Testis (tissue), 5 donors: ENCODE results near the gene RBM6. TPM values are rescaled to one million over a fixed set of nuclear protein-coding genes. Genes with fewer than 3 reads are reported as not detected.

Experiments used
- DNase-seq: peaks from one replicate; pipeline ENCODE4 v3.0.0-alpha.2; 2019
- H3K27ac ChIP-seq, 2 donors: fragments of 200-600 bp; sonication (generic); one replicate each; pipeline ENCODE4 v1.5.1; 2019
- H3K27me3 ChIP-seq: fragments of 200-600 bp; sonication (generic); one replicate; pipeline ENCODE4 v1.5.1; 2019
- H3K36me3 ChIP-seq: fragments of 200-600 bp; sonication (generic); one replicate; pipeline ENCODE4 v1.5.1; 2017; ENCODE audit warnings: low read depth; ENCODE audit errors: missing control alignments
- H3K4me1 ChIP-seq: fragments of 200-600 bp; sonication (generic); one replicate; pipeline ENCODE4 v1.5.1; 2019
- H3K4me3 ChIP-seq, 2 donors: fragments of 200-600 bp; sonication (generic); one replicate each; pipeline ENCODE4 v1.5.1; 2017 to 2019
- H3K9me3 ChIP-seq: fragments of 200-600 bp; sonication (generic); one replicate; pipeline ENCODE4 v1.5.1; 2017
- POLR2A ChIP-seq: fragments of 450-650 bp; IDR thresholded peaks from one replicate; pipeline ENCODE4 v1.6.1; 2017; ENCODE audit warnings: antibody characterized with exemption, mild to moderate bottlenecking, moderate library complexity
- WGBS, 2 donors: methylation state at CpG; one replicate each; pipeline ENCODE4 v1.1.5; 2018; 5-methylcytosine and 5-hydroxymethylcytosine counted together
- intact Hi-C: fragments of 100-400 bp; cut with DNase I; formaldehyde crosslinking; loops from one replicate; pipeline ENCODE4 v1.15.1; 2023; ENCODE audit warnings: low total_unique reads
- long read RNA-seq, 2 donors: transcript quantifications; one replicate each; lab custom pipeline, GENCODE V29; 2026
- polyA plus RNA-seq: library from polyadenylated mRNA; stranded (reverse); fragments of 350-450 nt; fragmentation: Illumina TruSeq; extraction: RNeasy Lipid Tissue Mini Kit (QIAGEN cat#74804); gene quantifications from one replicate; pipeline ENCODE4 v1.2.3, GENCODE V29; 2014; ENCODE audit warnings: low read depth, low replicate concordance; ENCODE audit not compliant: insufficient read depth
- total RNA-seq, 2 donors: library from RNA; depleted of rRNA; stranded (reverse); fragments of >200 nt; gene quantifications; one replicate each; pipeline ENCODE4 v1.2.3, GENCODE V29; 2016
- TF ChIP-seq, protein P1 (sequence below), 3 experiments: fragments of 450-650 bp in 2 of 3; fragments of 200-600 bp in 1 of 3; sonication (generic) in 1 of 3; IDR thresholded peaks; one replicate each; pipeline ENCODE4 v1.5.1; 2016 to 2019; ENCODE audit warnings: antibody characterized with exemption in 3 of 3, mild to moderate bottlenecking in 2 of 3, moderate library complexity in 1 of 3

Gene RBM6, protein sequence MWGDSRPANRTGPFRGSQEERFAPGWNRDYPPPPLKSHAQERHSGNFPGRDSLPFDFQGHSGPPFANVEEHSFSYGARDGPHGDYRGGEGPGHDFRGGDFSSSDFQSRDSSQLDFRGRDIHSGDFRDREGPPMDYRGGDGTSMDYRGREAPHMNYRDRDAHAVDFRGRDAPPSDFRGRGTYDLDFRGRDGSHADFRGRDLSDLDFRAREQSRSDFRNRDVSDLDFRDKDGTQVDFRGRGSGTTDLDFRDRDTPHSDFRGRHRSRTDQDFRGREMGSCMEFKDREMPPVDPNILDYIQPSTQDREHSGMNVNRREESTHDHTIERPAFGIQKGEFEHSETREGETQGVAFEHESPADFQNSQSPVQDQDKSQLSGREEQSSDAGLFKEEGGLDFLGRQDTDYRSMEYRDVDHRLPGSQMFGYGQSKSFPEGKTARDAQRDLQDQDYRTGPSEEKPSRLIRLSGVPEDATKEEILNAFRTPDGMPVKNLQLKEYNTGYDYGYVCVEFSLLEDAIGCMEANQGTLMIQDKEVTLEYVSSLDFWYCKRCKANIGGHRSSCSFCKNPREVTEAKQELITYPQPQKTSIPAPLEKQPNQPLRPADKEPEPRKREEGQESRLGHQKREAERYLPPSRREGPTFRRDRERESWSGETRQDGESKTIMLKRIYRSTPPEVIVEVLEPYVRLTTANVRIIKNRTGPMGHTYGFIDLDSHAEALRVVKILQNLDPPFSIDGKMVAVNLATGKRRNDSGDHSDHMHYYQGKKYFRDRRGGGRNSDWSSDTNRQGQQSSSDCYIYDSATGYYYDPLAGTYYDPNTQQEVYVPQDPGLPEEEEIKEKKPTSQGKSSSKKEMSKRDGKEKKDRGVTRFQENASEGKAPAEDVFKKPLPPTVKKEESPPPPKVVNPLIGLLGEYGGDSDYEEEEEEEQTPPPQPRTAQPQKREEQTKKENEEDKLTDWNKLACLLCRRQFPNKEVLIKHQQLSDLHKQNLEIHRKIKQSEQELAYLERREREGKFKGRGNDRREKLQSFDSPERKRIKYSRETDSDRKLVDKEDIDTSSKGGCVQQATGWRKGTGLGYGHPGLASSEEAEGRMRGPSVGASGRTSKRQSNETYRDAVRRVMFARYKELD
- total RNA-seq, result 100 to 1,000 TPM; 212 to 229 TPM
- 104 TPM for polyA plus RNA-seq
- long read RNA-seq, donor 1, partial matches to known transcripts, result 195 of 200 reads
- long read RNA-seq, donor 1, other reads (novel, unspliced or antisense), result 0 of 200 reads
- long read RNA-seq, donor 2, partial matches to known transcripts, result 38 of 39 reads
- long read RNA-seq, donor 2, other reads (novel, unspliced or antisense), result 0 of 39 reads

DNA sequence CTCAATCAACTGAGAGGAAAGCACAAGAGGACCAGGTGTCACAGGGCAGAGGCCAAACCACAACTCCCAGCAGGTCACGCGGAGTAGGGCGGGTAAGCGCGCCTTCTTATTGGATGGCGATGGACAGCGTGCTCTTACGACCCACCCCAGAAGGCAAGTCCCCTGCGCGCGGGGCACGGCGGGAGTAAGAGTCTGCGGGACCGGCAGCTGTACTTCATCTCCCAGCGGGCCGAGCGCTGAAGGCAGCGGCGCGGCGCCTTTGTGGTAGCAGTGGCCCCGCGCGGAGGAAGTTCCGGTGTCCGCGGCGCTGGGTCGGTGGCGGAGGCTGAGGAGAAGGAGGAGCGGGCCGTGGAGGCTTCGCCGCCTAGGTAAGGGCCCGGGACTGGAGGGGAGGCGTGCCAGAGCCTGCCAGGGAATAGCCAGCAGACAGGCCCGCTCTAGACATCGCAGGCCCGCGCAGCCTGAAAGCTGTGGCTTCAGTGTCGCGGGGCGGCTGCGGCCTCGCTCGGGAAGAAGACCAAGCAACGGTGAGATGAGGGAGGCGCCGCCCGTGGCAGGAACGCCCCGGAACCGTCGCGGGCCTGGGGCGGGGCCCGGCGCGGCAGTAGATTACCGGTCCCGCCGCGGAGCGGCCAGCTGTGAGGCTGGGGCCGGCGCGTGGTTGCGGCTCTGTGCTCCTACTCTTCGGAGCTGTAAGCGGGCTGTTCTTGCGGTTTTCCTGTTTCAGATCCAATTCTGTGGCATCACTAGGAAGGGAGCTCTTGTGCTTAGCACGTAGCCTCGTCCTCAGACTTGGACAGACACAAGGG, at the start of gene RBM6:
RBM6 (plus strand) TSS at position 293 of the 809 bp plus-strand sequence. CDS start 22,492 bp downstream, outside the sequence.
- Histone ChIP-seq H3K9me3 (no peaks in the 10 kb centered on the region), H3K36me3 (no peaks in the 10 kb centered on the region), H3K4me3 (peak within 1 kb of the TSS; percentile 72 to 79), H3K4me1 (peaks cover 3% of the 10 kb centered on the region), H3K27ac (peak within 1 kb of the TSS; percentile 72 to 91), H3K27me3 (no peaks in the 10 kb centered on the region)
- intact Hi-C loops, result no loop called here
- peak; percentile 99 for DNase-seq
- TF ChIP-seq POLR2A, result peak; percentile 48
- TF ChIP-seq, protein P1, sequence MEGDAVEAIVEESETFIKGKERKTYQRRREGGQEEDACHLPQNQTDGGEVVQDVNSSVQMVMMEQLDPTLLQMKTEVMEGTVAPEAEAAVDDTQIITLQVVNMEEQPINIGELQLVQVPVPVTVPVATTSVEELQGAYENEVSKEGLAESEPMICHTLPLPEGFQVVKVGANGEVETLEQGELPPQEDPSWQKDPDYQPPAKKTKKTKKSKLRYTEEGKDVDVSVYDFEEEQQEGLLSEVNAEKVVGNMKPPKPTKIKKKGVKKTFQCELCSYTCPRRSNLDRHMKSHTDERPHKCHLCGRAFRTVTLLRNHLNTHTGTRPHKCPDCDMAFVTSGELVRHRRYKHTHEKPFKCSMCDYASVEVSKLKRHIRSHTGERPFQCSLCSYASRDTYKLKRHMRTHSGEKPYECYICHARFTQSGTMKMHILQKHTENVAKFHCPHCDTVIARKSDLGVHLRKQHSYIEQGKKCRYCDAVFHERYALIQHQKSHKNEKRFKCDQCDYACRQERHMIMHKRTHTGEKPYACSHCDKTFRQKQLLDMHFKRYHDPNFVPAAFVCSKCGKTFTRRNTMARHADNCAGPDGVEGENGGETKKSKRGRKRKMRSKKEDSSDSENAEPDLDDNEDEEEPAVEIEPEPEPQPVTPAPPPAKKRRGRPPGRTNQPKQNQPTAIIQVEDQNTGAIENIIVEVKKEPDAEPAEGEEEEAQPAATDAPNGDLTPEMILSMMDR (IDR thresholded peaks at IDR 0.05), result no peak
- 0% methylated on average over 1 to 70 of the region's 74 CpGs for WGBS, 2 donors

DNA sequence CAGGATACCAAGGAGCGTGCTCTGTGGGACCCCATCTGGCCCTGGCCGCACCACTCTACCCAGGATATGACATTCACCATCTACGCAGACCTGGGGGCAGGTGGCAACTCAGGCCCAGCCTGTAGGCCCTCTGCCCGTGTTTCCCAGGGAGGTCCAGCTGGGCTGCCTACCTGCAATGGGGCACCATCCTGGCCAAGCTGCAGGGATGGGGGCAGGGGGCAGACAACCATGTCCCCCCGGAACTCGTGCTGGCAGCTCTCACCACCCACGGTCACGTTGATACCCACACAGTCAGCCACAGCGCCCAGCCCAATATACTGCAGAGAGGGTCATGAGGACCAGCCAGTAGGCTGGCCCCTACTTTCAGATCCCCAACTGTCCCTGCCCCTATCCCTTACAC, 44.2 kb upstream of the RBM6 start:
- DNase-seq, result no peak
- H3K9me3 ChIP-seq, result no peaks in the 10 kb centered on the region
- H3K36me3 ChIP-seq, result no peaks in the 10 kb centered on the region
- WGBS, 2 donors, result 97 to 98% methylated on average over 6 to 9 of the region's 9 CpGs
- H3K4me1 ChIP-seq, result no peaks in the 10 kb centered on the region
- no peaks in the 10 kb centered on the region for H3K27me3 ChIP-seq
- no peak overlapping the region for H3K4me3 ChIP-seq
- no peak overlapping the region for H3K27ac ChIP-seq
- intact Hi-C loops, result no loop called here
- no peak for TF ChIP-seq POLR2A
- TF ChIP-seq, protein P1 (IDR thresholded peaks at IDR 0.05), result no peak

DNA sequence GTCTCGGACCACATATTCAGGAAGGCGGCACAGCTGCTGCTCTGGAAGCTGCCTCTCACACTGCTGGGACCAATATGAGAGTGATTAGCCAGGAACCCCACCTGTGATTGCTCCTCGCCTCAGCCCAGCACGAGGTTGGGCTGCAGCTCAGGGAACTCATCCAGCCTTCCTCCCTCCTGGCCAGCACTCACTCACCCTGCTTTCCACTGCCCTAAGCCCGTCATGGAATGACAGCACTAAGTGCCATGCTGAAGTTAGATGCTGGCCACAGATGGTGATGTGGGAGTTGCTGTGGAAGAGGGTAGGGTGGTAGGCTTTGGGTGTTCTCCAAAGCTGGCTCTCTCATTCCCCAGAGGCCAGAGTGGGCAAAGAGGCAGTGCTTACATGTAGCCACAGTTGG, 43.6 kb upstream of the RBM6 start:
- H3K27ac ChIP-seq, result no peak overlapping the region
- intact Hi-C loops, result no loop called here
- H3K4me1 ChIP-seq, result no peaks in the 10 kb centered on the region
- H3K4me3 ChIP-seq, result no peak overlapping the region
- H3K27me3 ChIP-seq, result no peaks in the 10 kb centered on the region
- WGBS, 2 donors, result 70 to 94% methylated on average over 3 to 5 of the region's 5 CpGs
- no peak for TF ChIP-seq POLR2A
- TF ChIP-seq, protein P1 (IDR thresholded peaks at IDR 0.05), result no peak
- no peaks in the 10 kb centered on the region for H3K9me3 ChIP-seq
- H3K36me3 ChIP-seq, result no peaks in the 10 kb centered on the region
- no peak for DNase-seq

DNA sequence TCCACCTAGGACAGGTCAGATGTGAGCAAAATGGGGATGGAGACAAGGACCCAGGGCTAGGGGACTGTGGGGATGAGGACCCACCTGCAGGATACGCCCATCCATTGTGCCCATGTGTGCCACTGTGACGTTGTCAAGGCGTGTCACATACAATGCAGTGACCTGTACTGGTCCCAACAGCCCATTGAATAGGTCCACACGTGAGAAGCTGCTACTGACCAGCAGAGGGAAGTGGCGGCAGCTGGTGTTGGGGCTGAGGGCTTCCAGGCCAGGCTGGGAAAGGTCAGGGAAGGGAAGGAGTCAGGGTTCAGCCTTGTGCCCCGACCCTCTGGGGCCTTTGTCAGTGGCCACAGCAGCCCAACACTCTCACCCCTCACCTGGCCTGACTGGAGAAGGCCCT, 41.0 kb upstream of the RBM6 start:
- Histone ChIP-seq H3K4me1 (no peaks in the 10 kb centered on the region), H3K9me3 (no peaks in the 10 kb centered on the region), H3K36me3 (no peaks in the 10 kb centered on the region), H3K27me3 (no peaks in the 10 kb centered on the region), H3K4me3 (no peak overlapping the region), H3K27ac (no peak overlapping the region)
- DNase-seq, result no peak
- intact Hi-C loops, result no loop called here
- 75 to 91% methylated on average over 5 to 6 of the region's 6 CpGs for WGBS, 2 donors
- TF ChIP-seq, protein P1 (IDR thresholded peaks at IDR 0.05), result no peak
- no peak for TF ChIP-seq POLR2A
